ENCODE data around the gene CACNA2D2.
"Not testable (repeated sequence)": the region's sequence is repeated elsewhere in the genome, so short reads cannot be mapped to it uniquely, and the experiment has no call there.

Gene CACNA2D2

DNA sequence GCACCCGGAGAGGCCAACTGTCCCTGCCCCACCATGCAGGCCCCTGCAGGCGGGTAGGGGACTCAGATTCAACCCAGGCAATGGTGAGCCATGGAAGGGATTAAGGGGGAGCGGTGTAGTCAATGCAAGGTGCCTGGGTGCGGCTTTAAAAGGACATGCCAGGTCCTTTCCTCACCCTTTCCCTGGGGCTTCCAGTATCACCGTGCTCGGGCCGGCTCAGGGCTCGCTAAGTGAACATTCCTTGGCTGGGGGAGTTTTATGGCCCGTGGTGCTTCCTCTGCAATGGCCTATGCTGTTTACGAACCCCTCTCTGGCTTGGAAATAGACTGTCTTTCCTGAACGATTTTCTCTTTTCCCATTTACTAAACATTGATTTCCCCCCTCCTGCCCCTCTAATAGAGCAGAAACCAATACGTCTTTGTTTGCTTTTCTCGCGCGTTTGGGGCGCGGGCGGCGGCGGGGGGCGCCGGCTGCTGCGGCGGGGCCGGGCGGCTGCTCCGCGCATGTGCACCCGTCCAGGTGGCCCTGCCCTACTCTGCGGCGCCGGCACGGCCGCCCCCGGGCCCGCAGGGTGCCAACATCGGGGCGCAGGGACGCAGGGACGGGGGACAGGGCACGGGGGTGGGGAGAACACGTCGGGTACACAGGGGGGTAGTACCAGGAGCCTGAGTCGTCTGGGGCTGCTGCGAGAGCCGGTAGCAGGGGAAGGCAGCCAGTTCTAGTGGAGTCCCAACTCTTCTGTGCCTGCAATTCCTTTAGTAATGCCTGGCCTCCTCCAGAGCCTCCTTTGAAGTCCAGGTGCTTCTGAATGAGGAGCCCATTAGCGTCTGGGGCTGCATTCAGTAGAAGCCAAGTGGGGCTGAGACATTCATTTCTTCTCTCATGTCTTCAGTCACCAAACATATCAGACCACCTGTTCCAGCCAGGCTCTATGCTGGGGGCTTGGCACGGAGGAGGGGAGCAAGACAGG, 26.9 kb upstream of the CACNA2D2 start:
- DNase-seq (ENCODE audit: low read depth in 2 of 2), result no peak

DNA sequence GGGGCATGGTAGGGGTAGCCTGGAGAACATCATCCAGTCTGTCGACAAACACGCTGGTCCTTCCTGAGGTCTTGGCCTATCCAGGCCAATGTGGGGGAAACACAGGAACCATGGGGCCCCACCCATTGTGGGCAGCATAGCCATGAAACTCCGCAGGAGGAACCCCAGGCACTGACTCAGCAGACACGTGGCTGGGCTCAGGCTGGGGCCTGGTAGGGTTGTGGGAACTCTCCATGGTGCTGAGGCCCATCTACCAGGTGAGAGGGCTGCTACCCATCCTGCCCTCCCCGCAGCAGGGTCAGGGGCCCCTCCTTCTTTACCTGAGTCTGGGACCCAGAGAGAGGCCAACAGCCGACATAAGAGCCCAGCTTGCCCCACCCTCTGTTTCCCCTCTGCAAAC, 22.6 kb upstream of the CACNA2D2 start:
- peak; percentile 62 to 68 for DNase-seq (ENCODE audit: low read depth in 2 of 2)

DNA sequence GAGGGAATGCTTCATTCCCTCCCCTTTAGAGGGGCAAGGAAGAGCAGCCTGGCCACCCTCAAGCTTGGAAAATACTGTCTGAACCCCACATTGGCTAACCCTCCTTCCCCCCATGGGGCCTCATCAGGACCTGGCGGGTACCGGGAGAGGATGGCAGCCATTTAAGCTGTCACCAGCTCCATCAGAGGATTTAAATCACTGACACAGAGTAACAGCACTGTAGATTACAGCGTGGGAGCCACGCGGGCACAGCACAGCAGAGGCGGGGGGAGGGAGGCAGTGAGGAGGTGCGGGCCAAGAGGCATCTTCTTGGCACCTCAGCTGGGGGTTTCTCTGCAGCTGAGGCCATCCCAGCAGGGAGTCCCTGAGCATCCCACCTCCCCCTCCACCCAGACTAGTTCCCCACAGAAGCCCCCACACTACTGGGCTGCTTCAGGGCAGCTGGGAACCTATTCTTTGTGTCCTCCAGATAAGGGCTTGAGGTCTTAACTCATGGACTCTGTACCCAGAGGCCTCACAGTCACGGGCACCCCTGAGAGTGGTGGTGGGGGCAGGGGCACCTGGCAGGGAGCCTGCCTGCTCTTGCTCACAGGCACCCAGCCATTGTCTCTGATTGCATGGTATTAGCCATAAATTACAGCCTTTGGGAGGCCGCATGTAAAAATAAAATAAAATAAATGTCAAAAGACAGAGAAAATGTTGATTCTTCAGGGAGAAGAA, 21.9 kb upstream of the CACNA2D2 start:
- DNase-seq (ENCODE audit: low read depth in 2 of 2), result no peak

DNA sequence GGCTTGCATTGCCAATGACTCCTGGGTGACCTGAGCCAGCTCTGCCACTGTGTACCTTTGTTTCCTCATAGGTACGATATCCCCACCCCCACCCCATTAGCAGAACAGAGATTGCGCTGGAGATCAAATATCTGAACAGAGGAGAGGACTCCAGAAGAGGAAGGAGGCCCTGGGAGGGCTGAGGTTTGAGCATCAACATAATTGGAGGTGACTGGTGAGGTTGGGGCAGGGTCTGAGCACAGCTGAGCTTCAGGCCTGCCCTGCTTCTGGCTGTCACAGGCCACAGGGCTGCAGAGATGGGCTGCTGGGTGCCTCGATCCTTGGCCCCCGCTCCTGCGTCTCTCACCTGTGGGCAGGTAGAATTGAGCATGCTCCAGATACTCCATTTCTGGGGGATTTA, 21.3 kb upstream of the CACNA2D2 start:
- DNase-seq (ENCODE audit: low read depth in 2 of 2), result no peak

DNA sequence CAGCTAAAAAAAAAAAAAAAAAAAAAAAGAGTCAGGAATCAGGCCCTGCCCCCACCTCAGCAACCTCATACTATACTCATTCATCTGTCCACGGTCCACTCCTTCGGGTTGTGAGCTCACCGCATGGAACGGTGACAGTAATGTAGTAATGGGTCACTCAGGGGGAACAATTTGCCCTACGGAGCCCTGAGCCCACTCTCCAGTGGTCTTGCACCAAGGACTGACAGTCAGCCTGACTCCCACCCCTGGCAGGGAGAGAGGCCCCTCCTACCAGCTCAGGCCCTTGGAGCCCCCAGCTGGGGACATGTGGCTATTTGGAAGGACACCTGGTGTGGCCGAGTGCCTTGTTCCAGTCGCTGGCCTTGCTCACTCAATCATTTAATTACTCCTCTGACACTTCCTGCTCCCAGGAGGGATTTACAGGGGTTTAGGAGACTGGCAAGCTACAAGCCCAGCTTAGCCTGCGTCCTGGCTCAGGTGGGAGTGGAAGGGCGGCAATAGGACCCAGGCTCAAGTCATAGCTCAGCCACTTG, 19.9 kb upstream of the CACNA2D2 start:
- DNase-seq (ENCODE audit: low read depth in 2 of 2), result no peak

DNA sequence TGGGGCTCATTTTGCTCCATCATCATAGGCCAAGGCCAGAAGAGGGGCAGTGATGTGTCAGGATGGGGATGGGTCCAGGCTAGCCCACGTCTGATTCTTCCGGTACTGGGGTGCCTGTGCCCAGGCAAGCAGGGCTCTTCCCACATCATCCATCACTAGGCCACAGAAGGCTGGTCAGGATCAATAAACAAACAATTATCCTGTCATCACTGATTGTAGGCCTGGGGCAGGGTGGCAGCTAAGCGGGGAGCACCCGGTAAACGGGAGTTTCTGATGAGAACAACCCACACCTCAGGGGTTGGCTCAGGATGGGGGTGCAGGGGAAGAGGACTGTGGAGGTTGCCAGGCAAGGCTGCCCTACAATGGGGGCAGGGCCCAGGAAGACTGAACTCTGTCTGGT, 18.1 kb upstream of the CACNA2D2 start:
- no peak for DNase-seq (ENCODE audit: low read depth in 2 of 2)

DNA sequence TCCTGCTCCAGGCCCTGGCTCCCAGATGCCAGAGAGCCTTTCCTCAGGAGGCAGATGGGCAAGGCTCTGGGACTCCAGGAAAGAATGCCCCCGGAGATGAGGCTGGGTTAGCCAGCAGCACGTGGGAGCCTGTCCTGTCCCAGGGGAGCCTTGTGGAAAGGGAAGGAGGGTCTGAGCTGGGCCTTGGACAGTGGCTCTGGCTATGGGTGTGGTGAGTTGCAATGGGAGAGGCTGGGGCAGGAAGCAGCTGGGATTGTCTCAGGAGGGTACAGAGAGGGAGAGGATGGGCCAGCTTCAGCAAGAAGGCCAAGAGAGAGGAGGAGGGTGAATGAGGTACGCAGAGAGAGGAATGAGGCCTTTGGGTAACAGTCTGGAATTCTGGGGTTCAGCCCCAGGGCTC, 17.4 kb upstream of the CACNA2D2 start:
- DNase-seq (ENCODE audit: low read depth in 2 of 2), result no peak

DNA sequence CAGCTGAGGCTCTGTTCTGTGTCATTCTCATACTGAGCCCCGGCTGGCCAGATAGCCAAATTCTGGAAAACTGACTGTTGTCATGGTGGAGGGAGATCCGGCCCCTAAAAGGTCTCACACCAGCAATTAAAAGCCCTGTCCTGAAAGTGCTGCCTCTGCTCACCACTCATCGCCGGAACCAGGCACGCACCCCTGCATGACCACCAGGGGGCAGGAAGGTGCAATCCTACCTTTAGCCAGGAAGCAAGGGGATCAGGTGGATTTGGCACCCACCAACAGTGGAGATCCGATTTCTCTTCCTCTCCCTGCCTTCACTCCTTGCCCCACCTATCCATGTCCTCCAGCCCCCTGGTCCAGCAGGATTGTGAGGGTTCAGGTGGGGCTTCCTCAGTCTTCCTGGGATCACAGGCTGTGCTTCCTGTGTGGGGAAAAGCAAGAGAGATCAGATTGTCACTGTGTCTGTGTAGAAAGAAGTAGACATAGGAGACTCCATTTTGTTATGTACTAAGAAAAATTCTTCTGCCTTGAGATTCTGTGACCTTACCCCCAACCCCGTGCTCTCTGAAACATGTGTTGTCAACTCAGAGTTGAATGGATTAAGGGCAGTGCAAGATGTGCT, 16.1 kb upstream of the CACNA2D2 start:
- DNase-seq (ENCODE audit: low read depth in 2 of 2), result peak; percentile 54 to 71

DNA sequence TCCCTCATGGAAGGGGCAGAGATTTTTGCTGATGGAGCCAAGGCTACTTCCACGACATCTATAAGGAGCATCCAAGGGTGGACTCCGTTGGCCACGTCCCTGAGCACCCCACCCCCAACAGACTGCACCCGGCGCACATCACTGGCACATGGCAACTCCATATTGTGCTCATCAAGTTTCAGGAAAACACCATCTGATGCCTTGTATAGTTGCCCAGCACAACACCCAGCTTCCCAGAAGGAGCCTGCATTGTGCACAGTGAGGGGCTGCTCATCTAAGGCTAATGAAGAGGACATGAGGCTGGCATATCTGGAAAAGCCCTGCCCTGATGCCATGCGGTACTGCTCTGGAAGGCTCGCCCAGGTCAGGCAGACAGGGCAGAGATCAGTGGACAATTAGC, 15.0 kb upstream of the CACNA2D2 start:
- DNase-seq (ENCODE audit: low read depth in 2 of 2), result no peak

DNA sequence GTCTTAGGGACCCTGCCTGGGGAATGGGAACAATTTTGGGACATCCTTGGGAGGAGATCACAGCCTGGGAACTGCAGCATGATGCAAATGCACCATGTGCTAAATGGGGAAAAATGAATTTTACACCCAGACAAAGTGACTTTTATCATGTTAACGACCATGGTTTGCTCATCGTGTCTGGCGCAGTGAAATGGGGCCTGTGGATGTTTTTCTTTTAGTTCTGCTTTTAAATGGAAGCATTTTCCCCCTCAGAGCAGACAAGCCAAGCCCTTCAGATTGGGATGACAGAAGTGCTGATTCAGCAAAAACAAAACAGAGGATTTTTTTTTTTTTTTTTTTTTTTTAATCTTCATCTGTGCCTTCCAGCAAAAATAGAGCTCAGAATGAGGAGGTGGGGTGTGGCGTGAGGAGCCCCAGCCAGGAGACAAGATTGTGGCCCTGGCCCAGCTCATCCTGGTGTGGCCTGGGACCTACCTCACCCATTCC, 14.3 kb upstream of the CACNA2D2 start:
- no peak for DNase-seq (ENCODE audit: low read depth in 2 of 2)

DNA sequence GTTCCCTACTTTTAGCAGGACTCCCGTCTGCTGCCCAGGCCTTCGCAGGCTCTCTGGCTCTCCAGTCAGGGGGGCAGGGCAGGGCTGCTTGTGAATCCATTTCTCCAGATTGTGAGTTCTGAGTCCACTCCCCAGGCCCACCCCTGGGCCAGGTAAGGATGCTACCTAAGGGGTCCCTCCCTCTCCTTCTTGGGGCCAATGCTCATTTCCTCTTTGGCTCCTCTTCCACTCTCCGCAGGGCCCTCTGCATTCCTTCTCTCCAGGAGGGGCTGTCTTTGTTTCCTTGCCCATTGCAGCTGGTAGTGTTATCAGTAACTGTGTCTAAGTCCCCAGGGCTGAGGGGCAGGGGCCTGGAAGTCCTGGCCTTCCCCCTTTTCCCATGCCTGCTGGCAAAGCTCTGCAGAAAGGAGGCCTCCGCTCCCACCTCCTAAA, 13.0 kb upstream of the CACNA2D2 start:
- no peak for DNase-seq (ENCODE audit: low read depth in 2 of 2)

DNA sequence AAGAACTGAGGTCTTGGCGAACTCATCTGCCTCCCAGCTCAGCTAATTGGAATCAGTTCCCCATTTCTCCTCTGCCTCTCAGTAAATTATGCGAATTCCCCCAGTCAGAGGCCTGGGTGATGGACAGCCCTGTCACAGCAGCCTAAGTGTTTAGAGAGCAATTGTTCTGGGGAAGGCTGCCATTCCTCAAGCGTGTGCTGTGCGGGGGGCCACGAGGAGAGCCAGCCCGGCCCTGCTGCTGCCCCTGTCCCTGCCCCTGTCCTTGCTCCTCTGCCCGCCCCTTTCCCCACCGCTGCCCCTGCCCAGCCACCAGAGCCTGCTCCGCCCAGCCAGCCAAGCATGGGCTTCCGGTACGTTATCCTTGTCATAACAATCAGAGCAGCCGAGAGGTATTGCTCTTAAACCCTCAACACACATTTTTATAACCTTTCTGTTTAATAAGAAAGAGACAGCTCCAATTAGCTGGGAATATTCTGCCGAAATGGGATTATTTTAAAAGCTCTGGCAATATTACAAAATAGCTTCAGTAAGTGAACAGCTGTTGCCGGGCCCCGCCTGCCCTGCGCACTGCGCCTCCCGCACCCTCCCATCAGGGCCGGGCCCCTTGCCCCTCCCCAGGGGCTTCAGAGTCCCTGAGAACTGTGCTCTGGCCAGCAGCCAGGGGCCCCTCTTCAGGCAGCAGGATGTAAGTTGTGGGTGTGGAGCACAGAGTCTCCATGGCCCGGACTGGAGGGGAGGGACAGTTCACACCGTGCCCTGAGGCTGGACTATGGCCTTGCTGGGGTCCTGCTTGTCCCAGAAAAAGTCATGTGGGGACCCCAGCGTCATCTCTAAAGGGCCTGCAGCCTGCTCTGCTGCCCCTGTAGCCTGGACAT, 12.4 kb upstream of the CACNA2D2 start:
- no peak for DNase-seq (ENCODE audit: low read depth in 2 of 2)

DNA sequence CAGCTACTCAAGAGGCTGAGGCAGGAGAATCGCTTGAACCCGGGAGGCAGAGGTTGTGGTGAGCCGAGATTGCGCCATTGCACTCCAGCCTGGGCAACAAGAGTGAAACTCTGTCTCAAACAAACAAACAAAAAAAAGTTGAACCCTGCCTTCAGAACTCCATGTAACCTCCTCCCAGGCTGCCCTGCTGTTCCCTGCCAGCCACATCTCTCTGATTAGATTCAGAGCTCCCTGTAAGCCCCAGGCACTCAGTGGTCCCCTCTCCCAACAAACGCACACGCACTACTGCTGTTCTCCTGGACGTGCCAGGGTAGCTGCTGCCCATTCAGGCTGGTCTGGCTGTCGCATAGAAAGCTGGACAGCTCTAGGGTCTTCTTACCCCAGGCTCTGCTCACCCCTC, 9.5 kb upstream of the CACNA2D2 start:
- not testable (repeated sequence) for DNase-seq (ENCODE audit: low read depth in 2 of 2)

DNA sequence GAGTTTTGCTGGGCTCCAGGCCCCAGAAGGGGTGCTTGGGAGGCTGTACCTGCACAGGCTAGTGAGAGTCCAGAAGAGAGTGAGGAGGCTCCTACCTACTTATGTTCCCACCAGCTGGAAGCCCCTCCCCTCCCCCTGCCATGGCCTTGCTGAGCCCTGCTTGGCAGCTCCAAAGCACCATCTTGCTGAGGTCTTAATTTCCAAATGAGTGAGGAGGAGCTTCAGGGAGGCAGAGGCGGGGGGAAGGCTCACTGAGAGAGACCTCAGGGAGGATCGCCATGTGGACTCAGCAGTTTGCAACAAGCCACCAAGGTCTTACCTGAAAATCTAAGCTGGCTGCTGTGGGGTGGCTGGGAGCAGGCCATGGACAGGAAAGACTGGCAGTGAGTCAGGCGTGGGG, 8.7 kb upstream of the CACNA2D2 start:
- DNase-seq (ENCODE audit: low read depth in 2 of 2), result no peak

DNA sequence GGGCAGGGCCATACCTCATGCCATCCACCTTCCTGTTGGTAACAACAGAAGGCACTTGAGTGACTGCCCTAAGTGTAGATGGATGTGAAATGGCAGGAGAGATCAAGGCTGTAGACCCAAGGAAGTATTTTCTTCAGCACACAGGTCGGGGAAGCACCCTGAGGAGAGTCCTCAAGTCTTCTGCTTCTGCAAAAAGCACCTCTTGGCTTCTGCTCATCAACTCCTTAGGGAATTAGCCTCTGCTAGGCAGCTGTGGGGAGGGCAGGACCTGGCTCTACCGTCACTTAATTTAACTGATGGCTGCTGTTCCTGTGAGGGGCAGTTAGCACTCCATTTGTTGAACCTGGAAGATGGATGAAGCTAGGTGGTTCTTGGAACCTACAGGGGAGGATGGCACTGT, 6.9 kb upstream of the CACNA2D2 start:
- DNase-seq (ENCODE audit: low read depth in 2 of 2), result no peak

DNA sequence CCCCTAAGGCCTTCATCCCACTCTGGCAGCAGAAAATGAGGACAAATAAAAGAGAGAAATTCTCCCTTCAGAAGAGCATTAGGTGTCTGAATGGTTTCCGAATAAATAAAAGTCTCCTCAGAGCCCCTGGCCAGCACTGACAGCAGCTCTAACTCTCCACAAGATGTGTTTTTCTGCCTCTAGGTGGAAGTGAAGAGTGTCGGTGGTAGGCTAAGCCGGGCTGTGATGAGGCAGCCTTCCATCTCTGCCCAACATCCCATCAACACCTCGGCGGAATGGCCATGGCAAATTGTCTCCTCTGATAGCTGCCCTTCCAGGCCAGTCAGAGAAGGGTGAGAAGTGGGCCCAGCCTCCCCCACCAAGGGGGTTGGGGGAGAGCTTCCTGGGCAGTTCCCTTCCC, 6.3 kb upstream of the CACNA2D2 start:
- no peak for DNase-seq (ENCODE audit: low read depth in 2 of 2)

DNA sequence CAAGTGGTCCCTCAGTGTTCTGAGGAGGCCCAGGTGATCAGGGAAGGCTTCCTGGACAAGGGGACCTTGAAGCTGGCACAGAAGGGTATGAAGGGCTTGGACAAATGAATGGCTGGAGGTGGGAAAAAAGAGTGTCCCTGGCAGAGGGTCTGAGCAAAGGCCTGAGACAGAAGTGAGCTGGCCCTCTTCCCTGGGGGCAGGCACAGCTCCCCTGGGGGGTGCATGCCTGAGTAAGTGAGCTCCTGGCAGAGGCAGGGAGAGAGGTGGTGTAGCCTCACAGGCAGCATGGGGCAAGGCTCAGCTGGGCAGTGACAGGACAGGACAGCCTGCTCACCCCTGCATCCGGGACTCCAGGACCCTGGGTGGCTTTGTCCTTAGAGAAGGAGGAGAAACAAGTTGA, 5.4 kb upstream of the CACNA2D2 start:
- DNase-seq (ENCODE audit: low read depth in 2 of 2), result no peak

DNA sequence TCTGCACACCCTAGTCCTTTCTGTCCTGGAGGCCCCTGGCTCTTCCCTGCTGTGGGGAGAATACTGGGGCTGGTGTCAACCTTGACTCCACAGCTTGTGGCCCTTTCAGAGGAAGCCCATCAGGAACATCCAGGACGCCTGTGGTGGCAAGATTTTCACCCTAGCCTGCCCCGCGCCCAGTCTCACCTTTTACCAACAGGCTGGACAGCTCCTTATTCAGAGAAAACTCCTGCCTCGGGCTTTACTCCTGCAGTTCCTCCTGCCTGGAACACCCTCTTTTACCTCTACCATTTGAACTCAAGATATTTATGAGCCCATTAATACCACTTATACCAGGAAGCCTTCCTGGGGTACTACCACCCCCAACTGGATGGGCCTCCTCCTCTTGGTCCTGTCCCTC, 2.7 kb upstream of the CACNA2D2 start:
- DNase-seq (ENCODE audit: low read depth in 2 of 2), result no peak

DNA sequence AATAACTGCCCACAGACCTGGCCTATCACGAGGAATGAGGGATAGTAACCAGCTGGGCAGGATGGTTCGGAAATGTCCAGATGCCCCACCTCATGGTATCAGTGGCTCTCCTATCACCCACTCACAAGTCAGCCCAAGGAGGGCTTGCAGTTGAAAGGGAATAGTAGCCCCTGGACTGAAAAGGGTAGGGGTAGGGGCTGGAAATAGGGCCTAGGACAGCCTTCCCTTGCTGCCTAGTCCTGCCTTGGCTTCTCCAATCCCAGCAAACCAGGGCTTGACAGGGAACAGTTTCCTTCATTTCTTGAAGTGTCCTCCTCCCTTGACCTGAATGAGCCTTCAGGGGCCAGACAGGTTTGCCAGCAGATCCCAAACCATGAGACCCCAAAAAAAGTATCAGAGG, 1.2 kb upstream of the CACNA2D2 start:
- DNase-seq (ENCODE audit: low read depth in 2 of 2), result no peak

DNA sequence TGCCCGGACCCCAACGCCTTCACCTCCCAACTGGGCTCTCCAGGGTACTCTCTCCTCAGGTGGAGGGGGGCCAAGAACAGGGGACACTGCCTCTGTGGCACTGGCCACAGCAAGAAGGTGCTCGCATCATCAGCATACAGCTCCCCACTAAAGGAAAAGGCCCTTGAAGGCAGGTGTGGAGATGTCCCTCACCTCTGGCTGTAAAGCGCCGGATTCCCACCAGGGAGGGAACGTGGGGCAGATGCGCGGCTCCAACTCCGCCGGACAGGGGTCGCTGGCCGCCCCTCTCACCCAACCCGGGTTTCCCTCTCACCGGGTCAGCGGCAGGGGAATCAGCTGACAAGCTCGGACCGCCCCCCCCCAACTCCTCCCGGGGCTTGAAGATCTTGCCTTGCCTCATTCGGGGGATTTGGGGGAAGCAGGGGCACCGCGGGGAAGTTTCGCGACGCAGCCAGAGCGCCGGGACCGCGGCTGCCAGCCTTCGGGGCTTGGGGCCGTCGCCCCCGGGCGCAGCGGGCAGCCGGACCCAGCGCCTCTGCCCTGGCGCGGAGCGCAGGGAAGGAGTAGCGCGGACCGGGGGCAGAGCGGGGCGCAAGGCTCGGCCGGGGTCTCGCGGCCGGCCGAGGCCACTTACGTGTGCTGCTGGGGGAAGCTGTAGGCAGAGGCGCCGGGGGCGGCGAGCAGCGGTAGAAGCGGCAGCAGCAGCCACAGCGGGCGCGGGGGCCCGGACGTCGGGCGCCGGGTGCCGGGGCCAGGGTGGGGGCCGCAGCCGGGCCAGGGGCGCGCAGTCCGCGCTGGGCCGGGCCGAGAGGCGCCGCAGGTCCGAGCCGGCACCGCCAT, 630 bp downstream of the CACNA2D2 start:
- no peak for DNase-seq (ENCODE audit: low read depth in 2 of 2)
